ENCODE data around the gene WNK1. TPM values are rescaled to one million over a fixed set of nuclear protein-coding genes. Genes with fewer than 3 reads are reported as not detected.
"Not testable (repeated sequence)": the region's sequence is repeated elsewhere in the genome, so short reads cannot be mapped to it uniquely, and the experiment has no call there.

The WNK1 gene
- total RNA-seq, 1 donor from 2014 or later, result 97.7 TPM

- DNase-seq (ENCODE audit: low read depth in 2 of 2), result no peak
These were observed 25.2 kb downstream of the WNK1 start for GRCh38 chr12:777550-778047.

- no peak for DNase-seq (ENCODE audit: low read depth in 2 of 2)
These were observed 26.2 kb downstream of the WNK1 start for GRCh38 chr12:778615-779014.

GRCh38 chr12:779745-780734, 27.7 kb downstream of the WNK1 start:
- peak in 1 of 2 donors; percentile 71 for DNase-seq (ENCODE audit: low read depth in 2 of 2)

GRCh38 chr12:780750-781379, 28.5 kb downstream of the WNK1 start:
- DNase-seq (ENCODE audit: low read depth in 2 of 2), result no peak

- no peak for DNase-seq (ENCODE audit: low read depth in 2 of 2)
These were observed 33.3 kb downstream of the WNK1 start for GRCh38 chr12:785706-786105.

- peak in 1 of 2 donors; percentile 67 for DNase-seq (ENCODE audit: low read depth in 2 of 2)
These were observed 35.9 kb downstream of the WNK1 start for GRCh38 chr12:788288-788687.

GRCh38 chr12:788762-789161, 36.4 kb downstream of the WNK1 start:
- not testable (repeated sequence) for DNase-seq (ENCODE audit: low read depth in 2 of 2)

GRCh38 chr12:789852-790563, 37.6 kb downstream of the WNK1 start:
- peak in 1 of 2 donors; percentile 13 for DNase-seq (ENCODE audit: low read depth in 2 of 2)

GRCh38 chr12:790608-791007, 38.2 kb downstream of the WNK1 start:
- no peak for DNase-seq (ENCODE audit: low read depth in 2 of 2)

GRCh38 chr12:793037-793436, 40.7 kb downstream of the WNK1 start:
- DNase-seq (ENCODE audit: low read depth in 2 of 2), result no peak

- no peak for DNase-seq (ENCODE audit: low read depth in 2 of 2)
These were observed 41.3 kb downstream of the WNK1 start for GRCh38 chr12:793711-794110.

- DNase-seq (ENCODE audit: low read depth in 2 of 2), result peak in 1 of 2 donors; percentile 52
These were observed 42.9 kb downstream of the WNK1 start for GRCh38 chr12:795305-795704.

GRCh38 chr12:800401-800800, 48.0 kb downstream of the WNK1 start:
- DNase-seq (ENCODE audit: low read depth in 2 of 2), result no peak

GRCh38 chr12:802242-803120, 50.1 kb downstream of the WNK1 start:
- peak; percentile 30 to 69 for DNase-seq (ENCODE audit: low read depth in 2 of 2)

GRCh38 chr12:805022-805632, 52.7 kb downstream of the WNK1 start:
- DNase-seq (ENCODE audit: low read depth in 2 of 2), result no peak

GRCh38 chr12:806200-806791, 53.9 kb downstream of the WNK1 start:
- DNase-seq (ENCODE audit: low read depth in 2 of 2), result peak in 1 of 2 donors; percentile 12

GRCh38 chr12:807041-807735, 54.8 kb downstream of the WNK1 start:
- no peak for DNase-seq (ENCODE audit: low read depth in 2 of 2)

GRCh38 chr12:810116-810515, 57.7 kb downstream of the WNK1 start:
- DNase-seq (ENCODE audit: low read depth in 2 of 2), result no peak

GRCh38 chr12:810671-811415, 58.5 kb downstream of the WNK1 start:
- DNase-seq (ENCODE audit: low read depth in 2 of 2), result peak in 1 of 2 donors; percentile 21

Measured in dermis microvascular lymphatic vessel endothelial cell (primary cell).